Bronchial epithelial cell (primary cell): ENCODE results near the gene DNAH5. TPM values are rescaled to one million over a fixed set of nuclear protein-coding genes. Genes with fewer than 3 reads are reported as not detected.

ENCODE experiments used
- DNase-seq: peaks from one replicate; pipeline ENCODE4 v3.0.0-alpha.2; 2010; ENCODE audit warnings: low read depth
- FAIRE-seq: peaks from 2 replicates; lab custom pipeline; 2011; peaks lifted over from hg19 to GRCh38; lab: Jason Lieb, UNC
- H3K27me3 ChIP-seq: 2 replicates; pipeline ENCODE4 v1.5.1; 2011; ENCODE audit warnings: low read length; ENCODE audit not compliant: control insufficient read depth, insufficient read depth
- H3K36me3 ChIP-seq: 2 replicates; pipeline ENCODE4 v1.5.1; 2011; ENCODE audit warnings: low read length; ENCODE audit not compliant: control insufficient read depth, insufficient read depth
- H3K4me3 ChIP-seq: 2 replicates; pipeline ENCODE4 v1.5.1; 2011; ENCODE audit warnings: mild to moderate bottlenecking, low read depth, low read length, control low read depth
- CTCF ChIP-seq: IDR thresholded peaks from 2 replicates; pipeline ENCODE4 v1.5.1; 2011; ENCODE audit warnings: mild to moderate bottlenecking, moderate library complexity, low read length, control low read depth, inconsistent platforms; ENCODE audit not compliant: insufficient read depth, severe bottlenecking
- total RNA-seq: library from RNA; depleted of rRNA; stranded (reverse); fragments of >200 nt; gene quantifications from 2 replicates; pipeline ENCODE4 v1.2.1, GENCODE V29; 2014

The DNAH5 gene
- total RNA-seq, 1 donor from 2014 or later, result under 0.01 TPM

- no peak overlapping the region for H3K4me3 ChIP-seq
- no peak for TF ChIP-seq CTCF
- FAIRE-seq (no peak), DNase-seq (no peak)
- H3K27me3 ChIP-seq, result no peaks in the 10 kb centered on the region
- H3K36me3 ChIP-seq, result no peaks in the 10 kb centered on the region
Observed at GRCh38 chr5:13898569-13898968, 45.9 kb downstream of the DNAH5 start.

- no peaks in the 10 kb centered on the region for H3K36me3 ChIP-seq
- TF ChIP-seq CTCF, result no peak
- peak; percentile 50 for FAIRE-seq
Observed at GRCh38 chr5:13878357-13878756, 66.1 kb downstream of the DNAH5 start.

DNA sequence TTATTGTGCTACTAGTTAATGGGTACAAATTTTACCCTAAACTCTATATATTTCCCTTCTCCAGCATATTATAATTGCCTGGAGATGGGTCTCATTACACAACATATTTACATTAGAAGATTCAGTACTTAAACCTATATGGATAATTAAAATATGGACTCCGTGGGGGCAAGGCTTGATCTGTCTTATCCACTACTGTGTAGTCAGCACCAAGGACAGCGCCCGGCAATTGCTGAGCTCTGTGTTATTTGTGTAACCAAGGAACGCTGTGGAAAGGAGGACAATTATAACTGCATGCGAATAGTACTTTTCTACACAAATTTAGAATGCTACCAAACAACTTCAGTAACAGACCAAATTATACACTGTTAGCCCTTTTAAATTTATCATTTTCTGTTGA, 77.7 kb downstream of the DNAH5 start:
- DNase-seq (peak; percentile 25), FAIRE-seq (no peak)
- no peaks in the 10 kb centered on the region for H3K36me3 ChIP-seq
- TF ChIP-seq CTCF, result no peak
- no peaks in the 10 kb centered on the region for H3K27me3 ChIP-seq
- H3K4me3 ChIP-seq, result no peak overlapping the region

More at GRCh38 chr5:13878357-13878756, 66.1 kb downstream of the DNAH5 start:
- no peak overlapping the region for H3K4me3 ChIP-seq
- no peaks in the 10 kb centered on the region for H3K27me3 ChIP-seq
- no peak for DNase-seq

GRCh38 chr5:13865312-13865711, 79.2 kb downstream of the DNAH5 start:
- no peak for DNase-seq
- Histone ChIP-seq H3K27me3 (no peaks in the 10 kb centered on the region), H3K36me3 (no peaks in the 10 kb centered on the region), H3K4me3 (no peak overlapping the region)
- TF ChIP-seq CTCF, result no peak
- no peak for FAIRE-seq

GRCh38 chr5:13860146-13860545, 84.3 kb downstream of the DNAH5 start:
- DNase-seq (no peak), FAIRE-seq (no peak)
- Histone ChIP-seq H3K27me3 (no peaks in the 10 kb centered on the region), H3K36me3 (no peaks in the 10 kb centered on the region), H3K4me3 (no peak overlapping the region)
- TF ChIP-seq CTCF, result no peak
